Chondrocyte (in vitro differentiated cells): Measurements from ENCODE around the gene NR3C2. TPM values are rescaled to one million over a fixed set of nuclear protein-coding genes. Genes with fewer than 3 reads are reported as not detected.
"Not testable (repeated sequence)": the region's sequence is repeated elsewhere in the genome, so short reads cannot be mapped to it uniquely, and the experiment has no call there.

Source experiments
- DNase-seq: peaks from one replicate; pipeline ENCODE4 v3.0.0; 2021; ENCODE audit warnings: mixed read lengths, low spot score
- H3K27ac Mint-ChIP-seq: one replicate; pipeline ENCODE4 v1.8.0; 2021; ENCODE audit warnings: mild to moderate bottlenecking, moderate library complexity, mixed read lengths; ENCODE audit not compliant: unreplicated experiment
- H3K27me3 Mint-ChIP-seq: 2 replicates; pipeline ENCODE4 v1.8.0; 2021; ENCODE audit warnings: low read depth, mixed read lengths
- H3K36me3 Mint-ChIP-seq: 2 replicates; pipeline ENCODE4 v1.8.0; 2021; ENCODE audit warnings: low read depth, mixed read lengths
- H3K4me1 Mint-ChIP-seq: 2 replicates; pipeline ENCODE4 v1.8.0; 2021; ENCODE audit warnings: low read depth, mild to moderate bottlenecking, mixed read lengths
- H3K4me3 Mint-ChIP-seq: one replicate; pipeline ENCODE4 v1.8.0; 2021; ENCODE audit warnings: mild to moderate bottlenecking, moderate library complexity, mixed read lengths; ENCODE audit not compliant: unreplicated experiment
- H3K9me3 Mint-ChIP-seq: 2 replicates; pipeline ENCODE4 v1.8.0; 2021; ENCODE audit warnings: low read depth, mixed read lengths
- total RNA-seq: library from RNA; stranded (reverse); gene quantifications from 3 replicates; pipeline ENCODE4 v1.2.1, GENCODE V29; 2021
- TF ChIP-seq, protein P1 (sequence below): fragments of 200-600 bp; sonication (generic); IDR thresholded peaks from 2 replicates; pipeline ENCODE4 v1.5.0; 2021; ENCODE audit warnings: antibody characterized with exemption, mild to moderate bottlenecking, moderate library complexity

Gene NR3C2
- total RNA-seq, 1 donor from 2014 or later: 0.20 TPM

GRCh38 chr4:148204171-148204570, 238.0 kb downstream of the NR3C2 start:
- Mint-ChIP-seq H3K4me1 (no peaks in the 10 kb centered on the region), H3K9me3 (no peaks in the 10 kb centered on the region), H3K27me3 (peaks cover 33% of the 10 kb centered on the region), H3K27ac (no peak overlapping the region), H3K4me3 (no peak overlapping the region), H3K36me3 (no peaks in the 10 kb centered on the region)
- DNase-seq: no peak
- TF ChIP-seq, protein P1, sequence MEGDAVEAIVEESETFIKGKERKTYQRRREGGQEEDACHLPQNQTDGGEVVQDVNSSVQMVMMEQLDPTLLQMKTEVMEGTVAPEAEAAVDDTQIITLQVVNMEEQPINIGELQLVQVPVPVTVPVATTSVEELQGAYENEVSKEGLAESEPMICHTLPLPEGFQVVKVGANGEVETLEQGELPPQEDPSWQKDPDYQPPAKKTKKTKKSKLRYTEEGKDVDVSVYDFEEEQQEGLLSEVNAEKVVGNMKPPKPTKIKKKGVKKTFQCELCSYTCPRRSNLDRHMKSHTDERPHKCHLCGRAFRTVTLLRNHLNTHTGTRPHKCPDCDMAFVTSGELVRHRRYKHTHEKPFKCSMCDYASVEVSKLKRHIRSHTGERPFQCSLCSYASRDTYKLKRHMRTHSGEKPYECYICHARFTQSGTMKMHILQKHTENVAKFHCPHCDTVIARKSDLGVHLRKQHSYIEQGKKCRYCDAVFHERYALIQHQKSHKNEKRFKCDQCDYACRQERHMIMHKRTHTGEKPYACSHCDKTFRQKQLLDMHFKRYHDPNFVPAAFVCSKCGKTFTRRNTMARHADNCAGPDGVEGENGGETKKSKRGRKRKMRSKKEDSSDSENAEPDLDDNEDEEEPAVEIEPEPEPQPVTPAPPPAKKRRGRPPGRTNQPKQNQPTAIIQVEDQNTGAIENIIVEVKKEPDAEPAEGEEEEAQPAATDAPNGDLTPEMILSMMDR: no peak

GRCh38 chr4:148203056-148203898, 238.9 kb downstream of the NR3C2 start:
- Mint-ChIP-seq H3K27ac (no peak overlapping the region), H3K27me3 (peaks cover 31% of the 10 kb centered on the region), H3K4me1 (no peaks in the 10 kb centered on the region), H3K9me3 (no peaks in the 10 kb centered on the region), H3K4me3 (no peak overlapping the region), H3K36me3 (no peaks in the 10 kb centered on the region)
- TF ChIP-seq, protein P1: no peak
- no peak for DNase-seq

DNA sequence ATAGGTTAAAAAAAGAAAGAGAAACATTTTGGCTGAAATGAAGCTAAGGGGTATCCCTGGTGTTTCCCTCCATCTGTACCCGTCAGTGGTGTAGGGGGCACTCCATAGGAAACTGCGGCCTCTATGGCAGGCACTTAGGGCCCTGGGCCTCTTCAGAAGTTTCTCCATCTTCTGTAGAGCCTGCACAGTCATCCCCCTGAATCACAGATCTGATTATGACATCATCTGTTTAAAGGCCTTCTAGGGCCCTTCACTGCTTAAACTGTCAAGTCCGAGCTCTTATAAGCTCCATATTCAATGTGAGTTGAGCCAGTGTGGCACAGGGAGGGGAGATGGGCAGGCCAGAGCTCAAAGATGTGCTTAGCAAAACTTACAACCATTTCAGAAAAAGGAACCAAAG, 241.3 kb downstream of the NR3C2 start:
- Mint-ChIP-seq H3K36me3 (no peaks in the 10 kb centered on the region), H3K9me3 (no peaks in the 10 kb centered on the region), H3K27ac (no peak overlapping the region), H3K27me3 (peaks cover 27% of the 10 kb centered on the region), H3K4me3 (no peak overlapping the region), H3K4me1 (no peaks in the 10 kb centered on the region)
- DNase-seq: no peak
- TF ChIP-seq, protein P1: no peak

DNA sequence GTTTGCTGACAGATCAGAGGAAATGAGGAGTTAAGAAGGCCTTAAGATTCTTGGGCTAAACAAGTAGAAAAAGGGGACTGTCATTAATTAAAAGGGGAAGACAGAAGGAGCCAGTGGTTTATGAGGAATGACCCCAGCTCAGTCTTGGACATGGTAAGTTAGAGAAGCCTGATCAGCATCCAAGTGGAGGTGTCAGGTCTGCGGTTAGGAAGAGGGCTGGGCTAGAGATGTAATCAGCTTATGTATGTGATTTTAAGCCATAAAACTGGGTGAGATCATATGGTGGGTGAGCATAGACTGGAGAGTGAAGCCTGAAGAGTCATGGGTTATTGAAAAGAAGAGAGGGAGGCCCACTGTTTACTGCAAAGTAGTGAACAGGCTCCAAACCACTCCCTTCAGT, 246.1 kb downstream of the NR3C2 start:
- H3K9me3 Mint-ChIP-seq: no peaks in the 10 kb centered on the region
- peaks cover 4% of the 10 kb centered on the region for H3K27me3 Mint-ChIP-seq
- H3K36me3 Mint-ChIP-seq: no peaks in the 10 kb centered on the region
- no peak overlapping the region for H3K27ac Mint-ChIP-seq
- no peak for DNase-seq
- H3K4me1 Mint-ChIP-seq: no peaks in the 10 kb centered on the region
- H3K4me3 Mint-ChIP-seq: no peak overlapping the region
- TF ChIP-seq, protein P1: no peak

- Mint-ChIP-seq H3K4me3 (no peak overlapping the region), H3K4me1 (no peaks in the 10 kb centered on the region), H3K36me3 (no peaks in the 10 kb centered on the region), H3K27ac (no peak overlapping the region), H3K9me3 (peaks cover 5% of the 10 kb centered on the region), H3K27me3 (peaks cover 18% of the 10 kb centered on the region)
- no peak for DNase-seq
- TF ChIP-seq, protein P1: no peak
Measured at GRCh38 chr4:148192526-148192925, 249.7 kb downstream of the NR3C2 start.

GRCh38 chr4:148187454-148188222, 254.6 kb downstream of the NR3C2 start:
- H3K4me1 Mint-ChIP-seq, H3K4me3 Mint-ChIP-seq, DNase-seq, H3K9me3 Mint-ChIP-seq, H3K27ac Mint-ChIP-seq, H3K36me3 Mint-ChIP-seq: not testable (repeated sequence)
- peaks cover 20% of the 10 kb centered on the region for H3K27me3 Mint-ChIP-seq
